H1 (cell line): ENCODE measurements around the gene KBTBD12. TPM values are rescaled to one million over a fixed set of nuclear protein-coding genes. Genes with fewer than 3 reads are reported as not detected.

ENCODE experiments used
- RNF2 ChIP-seq: fragments of 200-900, 300-1000 bp; sonication (generic); IDR thresholded peaks from 2 replicates; pipeline ENCODE4 v1.7.1; 2016; ENCODE audit warnings: borderline replicate concordance, low read depth, mild to moderate bottlenecking, antibody characterized with exemption, low read length; ENCODE audit not compliant: poor library complexity, severe bottlenecking; ENCODE audit errors: missing control alignments
- polyA plus RNA-seq, 7 experiments: library from polyadenylated mRNA; depleted of rRNA in 3 of 7; stranded (reverse) in 5 of 7; unstranded in 2 of 7; fragments of >200 nt in 5 of 7; fragments of 200-250 nt in 2 of 7; gene quantifications; 1 replicate in 5 of 7; 2 replicates in 1 of 7; 4 replicates in 1 of 7; pipeline versions ENCODE4 v1.2.1 to v1.2.3, GENCODE V29; 2011 to 2013; ENCODE audit warnings: missing spikeins in 2 of 7, mixed read lengths in 2 of 7
- total RNA-seq: library from RNA; stranded (reverse); fragmentation: NEBNext Ultra II Directional; extraction: Animal tissue kit (Norgen Biotek cat#: 25700); gene quantifications from 2 replicates; pipeline ENCODE4 v1.2.1, GENCODE V29; 2021

The KBTBD12 gene
- total and polyA plus RNA-seq, 2 of the 8 experiments (the other 6 are each of a cell fraction or from before 2014, with no cell fraction given): 0.33 to 0.63 TPM

DNA sequence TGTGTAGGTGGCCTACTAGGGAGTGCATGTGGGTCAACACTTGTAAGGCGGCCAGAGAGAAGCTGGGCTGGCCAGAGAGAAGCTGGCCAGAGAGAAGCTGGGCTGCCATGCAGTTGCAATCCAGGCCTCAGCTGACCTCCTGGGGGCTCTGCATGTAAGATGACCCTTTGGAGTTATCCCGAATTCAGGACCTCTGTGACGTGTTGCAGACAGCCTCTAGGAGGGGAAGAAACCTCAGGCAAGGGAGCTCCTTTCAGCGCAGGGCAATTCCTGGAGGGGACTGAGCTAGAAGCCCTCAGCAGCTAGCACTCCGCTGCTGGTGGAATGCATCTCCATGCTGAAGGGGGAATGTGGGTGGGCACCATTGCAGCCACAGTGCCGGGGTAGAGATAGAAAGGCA lies 15.8 kb upstream of the KBTBD12 start (continued):
- TF ChIP-seq RNF2: no peak
- TF ChIP-seq, all 59 proteins: peak for 0
